Mucosa of descending colon (tissue), 3 donors: ENCODE data around the gene TMEM158. TPM values are rescaled to one million over a fixed set of nuclear protein-coding genes. Genes with fewer than 3 reads are reported as not detected.

Experiments
- ATAC-seq: fragments of 200-7000 bp; cut with Tn5 transposase; one replicate; pipeline ENCODE4 v1.9.1; 2020; ENCODE audit warnings: mild to moderate bottlenecking, moderate library complexity
- DNase-seq, 3 donors: peaks; one replicate each; pipeline ENCODE4 v3.0.0-alpha.2; 2020
- H3K36me3 ChIP-seq: fragments of 200-600 bp; one replicate; pipeline ENCODE4 v1.8.0; 2021; ENCODE audit warnings: low read depth, mild to moderate bottlenecking
- H3K4me1 ChIP-seq: fragments of 200-600 bp; one replicate; pipeline ENCODE4 v1.8.0; 2021; ENCODE audit warnings: low read depth, mild to moderate bottlenecking
- H3K4me3 ChIP-seq: fragments of 200-600 bp; one replicate; pipeline ENCODE4 v1.8.0; 2021; ENCODE audit warnings: mild to moderate bottlenecking
- H3K9me3 ChIP-seq: fragments of 200-600 bp; one replicate; pipeline ENCODE4 v1.8.0; 2021; ENCODE audit warnings: mild to moderate bottlenecking
- CTCF ChIP-seq: fragments of 200-600 bp; IDR thresholded peaks from one replicate; pipeline ENCODE4 v1.8.0; 2022; ENCODE audit warnings: antibody characterized with exemption, mild to moderate bottlenecking
- intact Hi-C, 2 donors: fragments of 100-400 bp; cut with DNase I in 1 of 2; cut with micrococcal nuclease in 1 of 2; formaldehyde crosslinking; loops; one replicate each; pipeline versions ENCODE4 v1.11.0 to v1.11.1; 2022; cut with DNase I, micrococcal nuclease
- total RNA-seq, 3 donors: library from RNA; stranded (reverse); fragmentation: NEBNext Ultra II Directional in 2 of 3; extraction: Animal tissue kit (Norgen Biotek cat#: 25700) in 2 of 3; gene quantifications; one replicate each; pipeline versions ENCODE4 v1.2.1 to v1.2.4, GENCODE V29; 2021 to 2023
- donor health status: DM: no; HTN: no; CAD: no; lungs with moderate emphysema.
- donor health status: DM: no; HTN: no; CAD: no.
- donor health status: DM: no; HTN: yes; CAD: no.

TMEM158 gene
- total RNA-seq, 3 donors from 2014 or later, result 1.9 to 15.2 (median 6.1) TPM

- Histone ChIP-seq H3K9me3 (no peaks in the 10 kb centered on the region), H3K36me3 (no peaks in the 10 kb centered on the region), H3K4me1 (no peaks in the 10 kb centered on the region), H3K4me3 (no peak overlapping the region)
- no peak for TF ChIP-seq CTCF
- intact Hi-C loops, result no loop called here
- DNase-seq (no peak), ATAC-seq (no peak)
These were observed 6.4 kb upstream of the TMEM158 start for GRCh38 chr3:45232521-45232920.

GRCh38 chr3:45227946-45228345, 1.9 kb upstream of the TMEM158 start:
- no peak for TF ChIP-seq CTCF
- Histone ChIP-seq H3K9me3 (no peaks in the 10 kb centered on the region), H3K4me1 (peaks cover 5% of the 10 kb centered on the region), H3K36me3 (no peaks in the 10 kb centered on the region), H3K4me3 (no peak overlapping the region)
- ATAC-seq (no peak), DNase-seq (no peak)
- intact Hi-C loops, result loop anchor here (10.0 kb wide), 2 partner anchors 267 to 437 kb away; no protein-coding TSS in a partner anchor

GRCh38 chr3:45227071-45227820, 1.2 kb upstream of the TMEM158 start:
- no peaks in the 10 kb centered on the region for H3K9me3 ChIP-seq
- TF ChIP-seq CTCF, result no peak
- peaks cover 5% of the 10 kb centered on the region for H3K4me1 ChIP-seq
- H3K4me3 ChIP-seq, result no peak overlapping the region
- ATAC-seq (no peak), DNase-seq (no peak)
- no peaks in the 10 kb centered on the region for H3K36me3 ChIP-seq
- intact Hi-C loops, result loop anchor here (10.0 kb wide), 2 partner anchors 268 to 438 kb away; no protein-coding TSS in a partner anchor

GRCh38 chr3:45225465-45226205, 452 bp downstream of the TMEM158 start:
- Histone ChIP-seq H3K36me3 (no peaks in the 10 kb centered on the region), H3K9me3 (no peaks in the 10 kb centered on the region), H3K4me3 (peak overlapping the region; percentile 17), H3K4me1 (peaks cover 5% of the 10 kb centered on the region)
- peak; percentile 26 for ATAC-seq
- DNase-seq, result peak in 1 of 3 donors; percentile 45
- intact Hi-C loops, result loop anchor here (10.0 kb wide), 2 partner anchors 269 to 439 kb away; no protein-coding TSS in a partner anchor
- TF ChIP-seq CTCF, result no peak

- DNase-seq, result peak; percentile 77 to 82 (median 81)
- intact Hi-C loops, result loop anchor here (10.0 kb wide), 2 partner anchors 270 to 440 kb away; no protein-coding TSS in a partner anchor
- TF ChIP-seq CTCF, result peak; percentile 24
These were observed 1.1 kb downstream of the TMEM158 start for GRCh38 chr3:45224824-45225464.

More at GRCh38 chr3:45224824-45225464, 1.1 kb downstream of the TMEM158 start:
- ATAC-seq, result peak; percentile 77
- peak overlapping the region; percentile 17 for H3K4me3 ChIP-seq
- no peaks in the 10 kb centered on the region for H3K9me3 ChIP-seq
- peaks cover 5% of the 10 kb centered on the region for H3K4me1 ChIP-seq
- no peaks in the 10 kb centered on the region for H3K36me3 ChIP-seq
